HG02571 (cell line): ENCODE data around the gene NDC1.
A peak's percentile ranks its signal among the peaks of the same experiment; 100 is the strongest.
"Not testable (repeated sequence)": the region's sequence is repeated elsewhere in the genome, so short reads cannot be mapped to it uniquely, and the experiment has no call there.

Source experiments
- ATAC-seq: cut with Tn5 transposase; IDR thresholded peaks from one replicate; pipeline ENCODE4 v1.9.1; 2021; ENCODE audit warnings: mild to moderate bottlenecking, moderate library complexity; ENCODE audit not compliant: unreplicated experiment

The NDC1 gene, protein sequence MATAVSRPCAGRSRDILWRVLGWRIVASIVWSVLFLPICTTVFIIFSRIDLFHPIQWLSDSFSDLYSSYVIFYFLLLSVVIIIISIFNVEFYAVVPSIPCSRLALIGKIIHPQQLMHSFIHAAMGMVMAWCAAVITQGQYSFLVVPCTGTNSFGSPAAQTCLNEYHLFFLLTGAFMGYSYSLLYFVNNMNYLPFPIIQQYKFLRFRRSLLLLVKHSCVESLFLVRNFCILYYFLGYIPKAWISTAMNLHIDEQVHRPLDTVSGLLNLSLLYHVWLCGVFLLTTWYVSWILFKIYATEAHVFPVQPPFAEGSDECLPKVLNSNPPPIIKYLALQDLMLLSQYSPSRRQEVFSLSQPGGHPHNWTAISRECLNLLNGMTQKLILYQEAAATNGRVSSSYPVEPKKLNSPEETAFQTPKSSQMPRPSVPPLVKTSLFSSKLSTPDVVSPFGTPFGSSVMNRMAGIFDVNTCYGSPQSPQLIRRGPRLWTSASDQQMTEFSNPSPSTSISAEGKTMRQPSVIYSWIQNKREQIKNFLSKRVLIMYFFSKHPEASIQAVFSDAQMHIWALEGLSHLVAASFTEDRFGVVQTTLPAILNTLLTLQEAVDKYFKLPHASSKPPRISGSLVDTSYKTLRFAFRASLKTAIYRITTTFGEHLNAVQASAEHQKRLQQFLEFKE

DNA sequence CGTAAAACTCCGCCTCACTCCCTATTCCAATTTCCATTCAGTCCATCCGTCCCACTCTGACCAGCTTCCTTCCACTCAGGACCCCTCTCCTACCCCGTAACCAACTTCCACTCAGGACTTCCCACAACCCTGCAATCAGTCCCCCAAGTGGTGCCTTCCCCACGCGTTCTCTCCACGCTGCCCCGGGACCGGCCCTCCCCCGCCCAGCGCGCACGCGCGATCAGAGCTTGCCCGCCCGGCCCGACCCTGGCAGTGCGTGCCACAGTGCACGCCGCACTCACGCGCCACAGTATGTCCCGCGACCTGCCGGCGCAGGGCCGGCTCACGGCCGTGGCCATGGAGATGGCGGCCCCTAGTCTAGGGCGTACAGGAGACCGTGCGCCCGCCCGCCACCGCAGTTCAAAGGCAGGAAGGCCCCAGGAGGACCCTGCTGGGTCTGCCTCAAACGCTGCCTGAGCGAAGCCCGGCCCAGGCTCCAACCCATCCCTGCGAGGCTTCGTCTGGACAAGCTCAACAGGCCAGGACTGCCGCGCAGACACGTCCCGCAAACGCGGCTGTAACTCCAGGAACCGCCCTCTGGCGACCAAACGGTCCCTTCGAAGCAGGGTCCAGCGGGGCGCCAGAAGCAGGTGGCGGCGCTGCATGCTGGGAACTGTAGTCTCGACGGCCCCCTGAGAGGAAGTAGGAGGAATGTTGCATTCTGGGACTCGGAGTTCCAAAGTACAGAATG, at the start of gene NDC1:
Gene NDC1 (minus strand): TSS at position 373 of the 730 bp plus-strand sequence. CDS start 35 bp downstream, at position 338.
- peak; percentile 85 for ATAC-seq

DNA sequence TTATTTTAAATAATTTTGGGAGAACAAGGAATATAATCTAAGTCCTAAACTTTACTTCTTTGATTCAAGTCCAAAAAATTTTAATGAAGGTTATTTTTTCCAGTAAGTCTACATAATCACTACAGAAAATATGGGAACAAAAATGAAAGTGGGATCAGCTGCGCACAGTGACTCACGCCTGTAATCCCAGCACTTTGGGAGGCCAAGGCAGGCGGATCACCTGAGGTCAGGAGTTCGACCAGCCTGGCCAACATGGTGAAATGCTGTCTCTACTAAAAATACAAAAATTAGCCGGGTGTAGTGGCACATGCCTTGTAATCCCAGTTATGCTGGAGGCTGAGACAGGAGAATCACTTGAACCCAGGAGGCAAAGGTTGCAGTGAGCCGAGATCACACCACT, 45.5 kb upstream of the NDC1 start:
- not testable (repeated sequence) for ATAC-seq

DNA sequence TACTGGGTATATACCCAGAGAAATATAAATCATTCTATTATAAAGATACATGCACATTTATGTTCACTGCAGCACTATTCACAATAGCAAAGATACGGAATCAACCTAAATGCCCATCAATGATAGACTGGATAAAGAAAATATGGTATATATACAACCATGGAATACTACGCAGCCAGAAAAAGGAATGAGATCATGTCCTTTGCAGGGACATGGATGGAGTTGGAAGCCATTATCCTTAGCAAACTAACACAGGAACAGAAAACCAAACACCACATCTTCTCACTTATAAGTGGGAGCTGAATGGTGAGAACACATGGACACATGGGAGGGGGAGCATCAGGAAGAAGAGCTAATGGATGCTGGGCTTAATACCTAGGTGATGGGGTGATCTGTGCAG, 43.8 kb upstream of the NDC1 start:
- not testable (repeated sequence) for ATAC-seq

DNA sequence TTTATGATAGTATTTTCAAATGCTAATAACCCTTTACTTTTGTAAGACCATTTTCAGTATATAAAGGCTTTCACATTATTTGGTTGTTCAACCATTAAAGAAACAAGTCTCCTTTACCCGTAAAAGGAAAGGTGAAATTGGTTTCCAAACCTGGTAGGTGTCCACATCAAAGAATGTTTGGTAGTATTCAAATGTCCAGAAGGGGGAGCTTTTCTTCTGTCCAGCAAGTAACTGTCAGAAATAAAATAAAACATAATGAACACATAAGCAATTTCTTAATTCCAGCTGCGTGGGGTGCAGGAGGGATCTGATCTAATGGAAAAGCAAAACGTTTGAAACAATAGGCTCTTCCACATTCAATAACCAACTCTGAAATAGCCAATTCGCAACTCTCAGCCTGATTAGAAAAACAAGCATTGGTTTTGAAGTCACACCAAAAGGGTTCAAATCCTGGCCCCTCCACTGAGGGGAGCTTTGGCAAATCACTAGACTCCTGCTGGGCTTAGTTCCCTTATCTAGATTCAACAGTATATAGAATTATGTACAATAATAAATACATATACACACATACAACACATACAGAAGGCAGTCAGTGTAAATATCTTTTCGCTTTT, 40.5 kb upstream of the NDC1 start:
- ATAC-seq: no peak

DNA sequence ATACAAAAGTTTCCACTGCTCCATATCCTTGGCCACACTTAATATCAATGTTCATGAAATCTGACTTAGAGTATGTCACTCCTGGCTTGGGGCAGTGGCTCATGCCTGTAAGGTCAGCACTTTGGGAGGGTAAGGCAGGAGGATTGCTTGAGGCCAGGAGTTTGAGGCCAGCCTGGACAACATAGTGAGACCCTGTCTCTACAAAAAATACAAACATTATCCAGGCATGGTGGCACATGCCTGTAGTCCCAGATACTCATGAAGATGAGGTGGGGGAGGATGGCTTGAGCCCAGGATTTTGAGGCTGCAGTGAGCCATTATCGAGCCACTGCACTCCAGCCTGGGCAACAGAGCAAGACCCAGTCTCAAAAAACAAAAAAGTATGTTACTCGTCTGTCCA, 37.1 kb upstream of the NDC1 start:
- not testable (repeated sequence) for ATAC-seq

DNA sequence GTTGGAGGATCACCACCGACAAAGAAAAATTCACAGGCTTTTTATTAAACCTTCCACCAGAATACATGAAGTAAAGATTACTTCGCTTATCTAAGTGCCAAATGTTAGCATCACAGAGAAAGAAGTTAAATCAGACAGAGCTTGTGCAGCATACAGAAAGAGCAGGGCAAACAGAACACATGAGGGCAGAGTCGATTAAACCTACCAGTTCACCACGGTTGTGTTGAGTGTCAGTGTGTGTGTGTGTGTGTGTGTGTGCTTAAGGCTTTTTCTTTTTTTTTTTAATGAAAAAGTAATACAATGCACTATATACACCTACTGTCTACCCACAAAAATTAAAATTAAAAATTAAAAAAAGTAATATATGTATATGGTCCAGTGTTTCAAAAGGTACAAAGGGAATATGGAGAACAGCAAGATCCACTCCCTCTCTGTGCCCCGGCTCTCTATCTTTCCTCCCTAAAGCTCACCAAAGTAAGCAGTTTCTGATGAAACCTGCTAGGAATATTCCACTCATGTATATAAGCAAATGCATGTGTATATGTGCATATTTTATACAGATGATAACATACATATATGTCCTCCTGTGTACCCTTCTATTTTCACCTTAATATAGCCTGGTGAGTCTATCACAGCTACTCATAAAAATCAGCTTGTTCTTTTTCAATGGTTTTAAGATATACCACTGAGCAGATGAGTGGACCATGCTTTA, 33.8 kb upstream of the NDC1 start:
- no peak for ATAC-seq

DNA sequence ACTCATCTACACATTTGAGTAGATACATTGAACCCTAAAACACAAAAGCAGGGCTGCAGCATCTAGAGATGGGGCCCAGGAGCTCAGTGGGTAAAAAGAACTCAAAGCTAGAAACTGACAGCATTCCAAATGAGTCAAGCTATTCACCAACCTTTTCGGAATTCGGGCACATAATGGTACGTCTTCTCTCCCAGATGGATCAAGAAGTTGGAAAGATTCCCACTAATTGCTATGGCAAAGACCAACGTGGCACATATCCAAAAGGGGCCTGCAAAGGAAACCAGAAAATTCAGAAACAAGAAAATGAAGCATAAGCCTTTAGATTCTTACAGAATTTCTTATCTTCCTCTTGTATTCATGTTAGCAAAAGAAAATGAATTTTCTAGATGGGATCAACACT, 33.1 kb upstream of the NDC1 start:
- ATAC-seq: no peak

DNA sequence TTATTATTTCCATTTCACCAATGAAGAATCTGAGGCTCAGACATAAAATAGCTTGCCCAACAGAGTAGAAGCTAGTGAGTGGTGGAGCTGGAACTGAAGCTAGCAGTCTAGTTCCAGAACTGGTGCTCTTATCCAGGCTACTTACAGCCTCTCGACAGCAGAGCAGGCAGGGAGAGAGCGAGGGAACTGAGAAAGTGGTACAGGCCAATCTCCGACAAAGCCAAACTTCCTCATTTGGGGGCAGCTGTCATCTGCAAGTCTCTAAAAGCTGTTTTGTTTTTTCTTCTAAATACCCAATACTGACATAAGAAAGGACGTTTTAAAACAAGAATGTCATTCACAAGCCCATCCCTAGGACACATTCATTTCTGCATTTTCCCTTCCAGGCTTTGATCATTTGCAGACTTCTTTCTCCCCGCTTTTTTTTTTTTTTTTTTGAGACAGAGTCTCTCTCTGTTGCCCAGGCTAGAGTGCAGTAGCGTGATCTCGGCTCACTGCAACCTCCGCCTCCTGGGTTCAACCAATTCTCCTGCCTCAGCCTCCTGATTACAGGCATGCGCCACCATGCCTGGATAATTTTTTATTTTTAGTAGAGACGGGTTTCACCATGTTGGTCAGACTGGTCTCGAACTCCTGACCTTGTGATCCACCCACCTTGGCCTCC, 31.5 kb upstream of the NDC1 start:
- ATAC-seq: no peak

DNA sequence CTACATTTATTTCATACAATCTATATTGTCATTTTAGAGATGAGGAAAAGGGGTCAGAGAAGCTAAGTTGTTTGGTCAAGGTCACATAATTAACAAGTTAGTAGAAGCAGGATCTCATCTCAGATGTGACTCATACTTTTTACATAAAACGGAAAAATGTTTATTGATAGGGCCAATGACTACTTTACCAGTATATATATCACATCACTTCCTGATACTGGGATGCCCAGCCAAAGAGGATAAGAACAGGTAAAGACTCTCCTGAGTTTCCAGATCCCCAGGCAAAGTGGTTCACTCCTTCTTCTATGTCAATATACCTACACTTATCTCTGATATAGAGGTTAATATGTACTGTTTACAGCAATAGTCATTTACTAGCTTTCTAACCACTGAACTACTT, 30.5 kb upstream of the NDC1 start:
- ATAC-seq: no peak

DNA sequence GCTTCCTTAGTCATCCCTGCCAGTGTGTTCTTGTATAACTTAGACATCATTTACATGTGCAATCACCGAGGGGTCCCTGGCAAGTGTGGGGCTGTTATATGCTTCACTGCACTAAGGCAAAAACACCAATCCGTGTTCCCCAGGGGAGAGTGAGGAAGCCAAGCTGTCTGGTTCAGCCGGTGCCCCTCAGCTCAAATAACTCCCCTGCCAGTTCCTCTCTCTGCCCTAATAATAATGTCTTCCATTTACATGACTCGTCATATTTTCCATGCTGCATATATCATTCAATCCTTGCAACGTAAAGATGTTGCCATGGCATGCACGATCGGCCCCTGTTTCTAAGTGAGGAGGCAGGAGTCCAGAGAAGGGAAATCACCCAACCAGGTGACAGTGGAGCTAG, 24.4 kb upstream of the NDC1 start:
- ATAC-seq: no peak

DNA sequence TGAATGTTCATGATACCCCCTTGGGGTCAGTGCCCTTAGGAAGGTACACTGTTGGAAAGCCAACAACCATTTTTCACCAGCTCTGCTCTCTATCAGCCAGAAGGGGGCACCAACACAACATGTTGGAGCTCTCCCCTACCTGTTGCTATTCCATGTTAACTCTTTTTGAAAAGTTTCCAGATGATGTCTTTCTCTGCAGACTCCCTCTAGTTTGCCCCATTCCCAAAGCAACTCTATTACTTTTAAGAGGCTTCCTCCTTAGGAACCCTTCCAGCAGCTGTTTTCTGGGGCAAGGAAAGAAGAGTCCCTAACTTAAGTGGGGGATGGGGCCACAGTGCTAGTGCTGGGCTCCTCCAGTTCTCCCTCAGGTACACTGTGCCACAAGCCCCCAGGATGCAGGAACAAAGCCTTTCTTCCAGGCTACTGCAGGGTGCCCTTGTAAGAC, 22.9 kb upstream of the NDC1 start:
- ATAC-seq: no peak

DNA sequence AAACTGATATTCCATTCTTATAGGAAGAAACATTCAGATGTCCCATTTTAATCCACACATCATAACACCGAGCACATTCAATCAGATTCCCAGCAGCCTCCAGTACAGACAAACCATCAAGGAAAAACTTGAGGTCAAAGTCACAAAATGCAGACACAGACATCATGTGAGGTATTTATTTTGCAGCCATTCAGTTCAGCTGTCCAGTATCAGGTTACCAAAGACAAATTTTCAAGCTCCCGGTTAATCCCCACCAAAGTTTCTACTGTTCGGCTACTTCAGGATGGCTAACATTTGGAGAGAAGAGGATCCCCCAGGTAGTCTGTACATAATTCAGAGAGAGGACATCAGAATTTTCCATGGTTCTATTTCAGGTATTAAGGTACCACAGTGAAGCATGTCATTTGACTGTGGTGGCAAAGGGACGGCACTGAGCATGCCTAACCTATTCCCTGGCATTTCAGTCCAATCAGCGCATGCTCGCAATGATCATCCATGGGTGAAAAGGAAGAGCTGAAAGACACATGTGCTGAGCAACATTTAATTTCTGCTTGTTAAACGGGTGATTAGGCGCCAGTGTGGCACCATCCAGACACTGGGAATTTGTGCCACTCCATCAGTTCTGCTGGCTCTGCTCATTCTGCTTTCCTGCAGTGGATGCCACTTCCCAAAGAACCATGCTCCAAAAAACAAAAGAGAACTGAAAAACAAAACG, 13.6 kb upstream of the NDC1 start:
- no peak for ATAC-seq

DNA sequence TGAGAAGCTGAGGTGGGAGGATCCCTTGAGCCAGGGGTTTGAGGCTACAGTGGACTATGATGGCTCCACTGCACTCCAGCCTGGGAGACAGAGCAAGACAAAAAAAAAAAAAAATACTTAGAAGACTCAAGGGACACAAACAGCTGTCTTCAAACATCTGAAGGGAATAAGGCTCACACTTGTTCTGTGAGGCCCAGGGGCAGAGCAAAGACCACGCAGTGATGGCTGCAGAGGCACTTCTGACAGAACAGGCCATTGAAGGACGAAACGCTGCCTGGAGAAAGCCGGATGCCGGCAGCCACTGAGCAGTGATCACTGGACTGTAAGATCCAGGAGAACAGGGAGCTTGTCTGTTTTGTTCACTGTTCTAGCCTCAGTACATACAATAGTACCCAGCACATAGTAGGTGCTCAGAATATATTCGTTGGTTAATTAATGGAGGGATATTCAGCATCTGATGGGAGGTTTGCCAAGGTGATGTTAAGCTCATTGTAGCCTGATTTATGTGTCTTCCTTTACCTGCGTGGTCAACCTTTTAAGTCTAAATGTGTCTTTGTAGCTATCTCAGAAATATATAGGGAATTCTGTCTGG, 12.1 kb upstream of the NDC1 start:
- no peak for ATAC-seq

DNA sequence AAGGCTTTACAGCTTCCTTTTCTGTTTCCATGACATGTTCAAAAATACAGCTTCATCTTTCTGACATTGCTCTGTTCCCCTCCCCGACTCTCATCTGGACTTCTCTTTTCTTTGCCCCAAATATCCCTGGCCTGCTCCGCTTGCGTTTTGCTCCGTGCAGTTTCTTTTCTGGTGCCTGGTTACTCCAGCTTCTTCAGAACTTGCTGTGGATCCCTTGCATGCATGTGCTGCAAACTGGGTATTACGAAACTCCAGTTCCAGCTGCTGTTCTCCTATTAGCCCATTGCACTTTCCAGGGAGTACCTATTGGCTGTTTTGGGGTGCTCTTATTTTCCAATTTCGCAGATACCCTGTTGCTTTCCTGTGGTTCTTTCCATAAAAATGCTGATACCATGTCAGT, 9.9 kb upstream of the NDC1 start:
- no peak for ATAC-seq

DNA sequence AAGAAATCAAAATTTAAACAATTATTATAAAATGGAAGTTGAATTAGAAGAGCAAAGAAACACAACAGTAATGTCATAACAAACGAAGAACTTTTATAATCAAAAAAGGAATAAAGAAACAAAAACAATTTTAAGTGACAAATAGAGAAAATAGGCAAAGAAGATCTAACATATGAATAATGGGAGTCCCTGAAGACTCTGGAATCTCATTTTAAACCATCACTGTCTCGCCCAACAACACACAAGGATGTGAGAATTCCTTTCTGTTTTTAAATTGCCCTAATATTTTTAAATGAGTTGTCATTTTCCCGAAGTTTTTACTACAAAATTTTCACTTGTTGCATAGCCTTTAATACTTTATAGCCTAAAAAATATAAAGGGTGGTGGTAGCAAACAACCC, 4.3 kb upstream of the NDC1 start:
- ATAC-seq: no peak

DNA sequence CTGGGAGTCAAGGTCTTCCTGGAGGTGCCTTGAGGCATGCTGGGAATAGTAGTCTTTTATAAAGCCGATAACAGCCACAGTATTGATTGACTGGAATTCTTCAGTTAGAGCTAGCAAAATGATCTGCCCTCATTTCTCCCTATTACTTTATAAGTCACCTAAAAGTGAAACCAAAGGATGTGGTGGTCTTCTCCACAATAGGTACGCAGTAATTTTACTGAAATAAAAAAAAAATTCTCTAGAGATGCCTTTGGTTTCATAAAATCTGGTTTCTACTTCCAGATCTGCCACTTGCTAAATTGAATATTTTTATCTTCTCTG, 518 bp upstream of the NDC1 start:
- no peak for ATAC-seq

DNA sequence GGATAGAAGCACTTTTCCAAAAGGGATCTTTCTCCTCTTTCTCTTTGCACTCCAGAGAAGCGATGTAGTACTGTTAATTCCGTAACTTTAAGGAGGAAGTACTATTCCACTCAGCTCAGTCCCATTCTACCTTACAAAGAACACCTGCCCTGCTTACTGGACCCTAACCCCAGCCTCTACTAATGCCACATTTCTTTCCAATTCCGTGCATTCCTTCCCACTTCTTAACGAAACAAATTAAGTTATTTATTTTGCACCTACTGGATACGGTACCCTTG, 511 bp downstream of the NDC1 start:
- ATAC-seq: no peak

DNA sequence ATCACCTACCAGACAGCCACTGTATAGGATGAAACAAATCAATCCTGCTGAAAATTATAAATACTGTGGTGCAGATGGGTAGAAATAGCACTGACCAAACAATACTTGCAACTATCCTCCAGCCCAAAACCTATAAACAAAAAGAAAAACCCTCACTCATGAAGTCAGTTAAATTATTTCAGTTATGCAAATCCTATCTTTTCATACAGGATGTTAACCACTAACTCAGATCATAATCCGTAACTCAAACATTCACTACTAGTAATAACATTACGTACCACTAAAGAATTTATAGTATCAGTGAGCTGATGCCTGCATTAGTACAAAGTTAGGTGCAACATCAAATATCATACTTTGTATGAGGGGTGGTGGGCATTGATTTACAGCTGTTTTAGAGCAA, 2.6 kb downstream of the NDC1 start:
- no peak for ATAC-seq

DNA sequence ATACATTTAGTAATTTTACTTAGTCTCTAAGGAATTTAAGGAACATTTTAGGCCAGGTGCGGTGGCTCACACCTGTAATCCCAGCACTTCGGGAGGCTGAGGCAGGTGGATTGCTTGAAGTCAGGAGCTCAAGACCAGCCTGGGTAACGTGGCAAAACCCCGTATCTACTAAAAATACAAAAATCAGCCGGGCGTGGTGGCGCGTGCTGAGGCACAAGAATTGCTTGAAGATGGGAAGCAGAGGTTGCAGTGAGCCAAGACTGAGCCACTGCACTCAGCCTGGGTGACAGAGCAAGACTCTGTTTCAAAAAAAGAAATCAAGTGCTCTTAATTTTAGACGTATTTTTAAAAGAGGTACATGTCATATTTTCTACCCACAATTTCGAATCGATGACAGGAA, 3.3 kb downstream of the NDC1 start:
- no peak for ATAC-seq

DNA sequence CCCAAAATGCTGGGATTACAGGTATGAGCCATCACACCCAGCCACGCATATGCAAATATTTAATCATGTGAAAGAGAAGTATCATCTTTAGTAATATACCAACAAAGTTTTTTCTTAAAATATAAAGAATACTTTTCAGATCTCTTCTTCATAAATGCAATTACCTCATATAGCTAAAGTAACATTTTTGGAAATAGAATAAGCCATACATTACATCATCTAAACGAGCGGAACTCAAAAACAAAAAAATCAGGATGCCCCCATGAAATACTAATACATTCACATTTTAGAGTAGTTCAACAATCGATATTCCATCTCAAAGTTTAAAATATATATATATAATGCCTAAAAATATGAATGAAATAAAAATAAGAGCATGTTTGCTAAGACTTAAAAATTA, 4.7 kb downstream of the NDC1 start:
- ATAC-seq: no peak
